Measurements from ENCODE around the gene ZNF142.

GRCh38 chr2:218659258-218659987 is at the start of gene ZNF142, which contains the start of gene BCS1L:
- TF ChIP-seq CTCF (IDR thresholded peaks at IDR 0.05): no peak
- no peak for TF ChIP-seq ZFX (IDR thresholded peaks at IDR 0.05; ENCODE audit: borderline replicate concordance)

All from 22Rv1 (cell line).